ENCODE results near the gene PERM1. TPM values are rescaled to one million over a fixed set of nuclear protein-coding genes. Genes with fewer than 3 reads are reported as not detected.

Gene PERM1
- total and polyA plus RNA-seq, 9 of the 15 experiments (the other 6 are each of a cell fraction or from before 2014, with no cell fraction given): not detected

GRCh38 chr1:998995-999724 lies 17.3 kb upstream of the PERM1 start (continued):
- TF ChIP-seq NR0B1 (IDR thresholded peaks at IDR 0.05; ENCODE audit: partially characterized antibody) (no peak), KLF16 (IDR thresholded peaks at IDR 0.05) (no peak), MAX (CRISPR knock-in tag; IDR thresholded peaks at IDR 0.05) (no peak; the same call in 1 of the 2 replicates), E2F8 (IDR thresholded peaks at IDR 0.05; ENCODE audit: low read depth, partially characterized antibody) (no peak), SAFB2 (IDR thresholded peaks at IDR 0.05; ENCODE audit: borderline replicate concordance, low read depth, low read length, severe bottlenecking) (no peak), NCOA4 (IDR thresholded peaks at IDR 0.05; ENCODE audit: partially characterized antibody) (no peak), SAP30 (IDR thresholded peaks at IDR 0.05; ENCODE audit: borderline replicate concordance, insufficient read depth, low read depth, low read length, poor library complexity, severe bottlenecking) (peak; percentile 56), RCOR1 (IDR thresholded peaks at IDR 0.05; ENCODE audit: borderline replicate concordance in 1 of 2, low read depth in 2 of 2, low read length in 2 of 2) (no peak), BCLAF1 (IDR thresholded peaks at IDR 0.05; ENCODE audit: borderline replicate concordance in 1 of 2, control insufficient read depth in 1 of 2, low read depth in 2 of 2, low read length in 1 of 2) (no peak), CEBPZ (IDR thresholded peaks at IDR 0.05; ENCODE audit: borderline replicate concordance, low read depth, low read length) (no peak), ZNF699 (CRISPR knock-in tag; IDR thresholded peaks at IDR 0.05; ENCODE audit: insufficient replicate concordance) (no peak)

Measured in K562 (cell line).